ENCODE results near the gene SH3PXD2B.
"Not testable (repeated sequence)": the region's sequence is repeated elsewhere in the genome, so short reads cannot be mapped to it uniquely, and the experiment has no call there.

SH3PXD2B gene

DNA sequence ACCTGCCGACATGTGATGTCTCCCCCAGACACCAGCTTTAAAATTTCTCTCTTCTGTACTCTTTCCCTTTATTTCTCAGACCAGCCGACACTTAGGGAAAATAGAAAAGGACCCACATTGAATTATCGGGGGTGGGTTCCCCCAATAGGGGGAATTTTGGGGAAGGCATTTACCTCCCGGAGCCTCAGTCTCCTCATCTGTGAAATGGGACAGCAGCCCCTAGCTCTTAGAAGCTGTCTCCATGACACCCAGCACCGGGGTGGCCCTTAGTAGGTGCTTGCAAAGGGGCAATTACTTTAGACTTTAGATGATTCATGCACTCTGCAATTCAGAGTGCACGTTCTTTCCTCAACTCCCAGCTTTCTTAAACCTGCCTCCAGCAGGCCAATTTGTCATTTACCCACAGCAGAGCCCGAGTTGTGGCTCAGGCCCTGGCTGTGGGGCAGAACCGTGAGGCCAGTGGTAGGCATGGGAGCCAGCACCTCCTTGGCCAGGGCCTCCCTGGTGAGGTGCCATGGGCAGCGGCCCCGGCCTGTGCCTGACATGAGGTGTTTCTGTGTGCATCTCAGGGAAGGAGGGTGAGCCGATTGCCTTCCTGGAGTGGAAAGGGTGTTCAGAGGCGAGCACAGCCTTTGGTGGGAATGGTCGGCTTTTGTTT lies 51.7 kb downstream of the SH3PXD2B start:
- TF ChIP-seq, protein P1, sequence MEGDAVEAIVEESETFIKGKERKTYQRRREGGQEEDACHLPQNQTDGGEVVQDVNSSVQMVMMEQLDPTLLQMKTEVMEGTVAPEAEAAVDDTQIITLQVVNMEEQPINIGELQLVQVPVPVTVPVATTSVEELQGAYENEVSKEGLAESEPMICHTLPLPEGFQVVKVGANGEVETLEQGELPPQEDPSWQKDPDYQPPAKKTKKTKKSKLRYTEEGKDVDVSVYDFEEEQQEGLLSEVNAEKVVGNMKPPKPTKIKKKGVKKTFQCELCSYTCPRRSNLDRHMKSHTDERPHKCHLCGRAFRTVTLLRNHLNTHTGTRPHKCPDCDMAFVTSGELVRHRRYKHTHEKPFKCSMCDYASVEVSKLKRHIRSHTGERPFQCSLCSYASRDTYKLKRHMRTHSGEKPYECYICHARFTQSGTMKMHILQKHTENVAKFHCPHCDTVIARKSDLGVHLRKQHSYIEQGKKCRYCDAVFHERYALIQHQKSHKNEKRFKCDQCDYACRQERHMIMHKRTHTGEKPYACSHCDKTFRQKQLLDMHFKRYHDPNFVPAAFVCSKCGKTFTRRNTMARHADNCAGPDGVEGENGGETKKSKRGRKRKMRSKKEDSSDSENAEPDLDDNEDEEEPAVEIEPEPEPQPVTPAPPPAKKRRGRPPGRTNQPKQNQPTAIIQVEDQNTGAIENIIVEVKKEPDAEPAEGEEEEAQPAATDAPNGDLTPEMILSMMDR (IDR thresholded peaks at IDR 0.05; ENCODE audit: low read length, missing control alignments), result no peak
- DNase-seq (ENCODE audit: low read depth), result no peak
- no peak overlapping the region for H3K4me3 ChIP-seq (replicated peaks; ENCODE audit: low read depth, low read length)

GRCh38 chr5:172402031-172402430 lies 52.3 kb downstream of the SH3PXD2B start:
- H3K4me3 ChIP-seq (replicated peaks; ENCODE audit: low read depth, low read length); DNase-seq (ENCODE audit: low read depth): not testable (repeated sequence)

DNA sequence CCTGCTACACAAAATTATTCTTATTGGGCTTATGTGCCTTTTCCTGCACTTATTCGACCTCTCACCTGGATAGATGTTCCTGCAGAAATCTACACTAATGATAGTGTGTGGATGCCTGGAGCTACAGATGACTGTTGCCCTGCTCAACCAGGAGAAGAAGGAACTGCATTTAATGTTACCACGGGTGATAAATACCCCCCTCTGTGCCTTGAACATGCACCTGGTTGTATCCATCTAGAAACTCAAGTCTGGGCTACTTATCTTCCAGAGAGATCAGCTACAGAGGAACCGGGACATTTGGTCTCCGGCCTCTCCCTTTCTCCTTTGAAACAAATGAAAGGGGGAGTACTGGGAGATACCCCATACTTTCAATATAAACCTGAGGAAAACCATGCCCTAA lies 54.5 kb downstream of the SH3PXD2B start:
- no peak for DNase-seq (ENCODE audit: low read depth)
- TF ChIP-seq, protein P1 (IDR thresholded peaks at IDR 0.05; ENCODE audit: low read length, missing control alignments), result no peak

GRCh38 chr5:172399336-172399735 lies 55.0 kb downstream of the SH3PXD2B start:
- TF ChIP-seq, protein P1 (IDR thresholded peaks at IDR 0.05; ENCODE audit: low read length, missing control alignments), result no peak
- H3K4me3 ChIP-seq (replicated peaks; ENCODE audit: low read depth, low read length), result no peak overlapping the region
- no peak for DNase-seq (ENCODE audit: low read depth)

More for the DNA sequence above, 54.5 kb downstream of the SH3PXD2B start:
- no peak overlapping the region for H3K4me3 ChIP-seq (replicated peaks; ENCODE audit: low read depth, low read length)

DNA sequence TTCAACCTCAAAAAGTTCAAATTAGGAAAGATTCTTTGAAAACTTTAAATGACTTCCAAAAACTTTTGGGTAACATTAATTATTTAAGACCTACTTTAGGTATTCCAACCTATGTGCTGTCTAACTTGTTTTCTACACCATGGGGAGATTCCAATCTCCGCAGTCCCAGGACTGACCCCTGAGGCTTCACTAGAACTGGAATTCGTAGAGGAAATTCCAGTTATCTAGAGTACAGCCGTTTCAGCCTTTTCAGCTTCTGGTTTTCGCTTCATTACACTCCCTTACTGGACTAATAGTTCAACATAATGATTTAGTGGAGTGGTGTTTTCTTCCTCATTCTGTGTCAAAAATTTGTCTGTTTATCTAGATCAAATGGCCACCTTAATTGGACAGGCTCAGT lies 55.7 kb downstream of the SH3PXD2B start:
- not testable (repeated sequence) for H3K4me3 ChIP-seq (replicated peaks; ENCODE audit: low read depth, low read length); DNase-seq (ENCODE audit: low read depth)

GRCh38 chr5:172396994-172397393 lies 57.3 kb downstream of the SH3PXD2B start:
- not testable (repeated sequence) for DNase-seq (ENCODE audit: low read depth); H3K4me3 ChIP-seq (replicated peaks; ENCODE audit: low read depth, low read length)

- DNase-seq (ENCODE audit: low read depth), result no peak
- no peak overlapping the region for H3K4me3 ChIP-seq (replicated peaks; ENCODE audit: low read depth, low read length)
- TF ChIP-seq, protein P1 (IDR thresholded peaks at IDR 0.05; ENCODE audit: low read length, missing control alignments), result no peak
Observed at GRCh38 chr5:172396220-172396619, 58.1 kb downstream of the SH3PXD2B start.

- no peak overlapping the region for H3K4me3 ChIP-seq (replicated peaks; ENCODE audit: low read depth, low read length)
- TF ChIP-seq, protein P1 (IDR thresholded peaks at IDR 0.05; ENCODE audit: low read length, missing control alignments), result no peak
- DNase-seq (ENCODE audit: low read depth), result no peak
Observed at GRCh38 chr5:172395483-172395882, 58.8 kb downstream of the SH3PXD2B start.
